GM12878 (cell line): ENCODE data around the gene GPR4.

Experiments used
- NR2C1 ChIP-seq: fragments of 450-650 bp; IDR thresholded peaks from 2 replicates; pipeline ENCODE4 v1.6.1; 2017; ENCODE audit warnings: antibody characterized with exemption, mild to moderate bottlenecking, moderate library complexity
- POLR2AphosphoS5 ChIP-seq: IDR thresholded peaks from 2 replicates; pipeline ENCODE4 v1.6.1; 2011; ENCODE audit warnings: mild to moderate bottlenecking, low read length, inconsistent platforms
- RFX5 ChIP-seq: IDR thresholded peaks from 2 replicates; pipeline ENCODE4 v1.6.1; 2011; ENCODE audit warnings: low read depth, low read length, improper control_type of control experiment
- SIN3A ChIP-seq: IDR thresholded peaks from 2 replicates; pipeline ENCODE4 v1.6.1; 2012; ENCODE audit warnings: low read depth, low read length, improper control_type of control experiment
- SP1 ChIP-seq: IDR thresholded peaks from one replicate; pipeline ENCODE4 v1.6.1; 2011; ENCODE audit warnings: low read depth, low read length
- YBX1 ChIP-seq: fragments of 450-650 bp; IDR thresholded peaks from 2 replicates; pipeline ENCODE4 v1.6.1; 2016; ENCODE audit warnings: antibody characterized with exemption
- TF ChIP-seq, protein P1 (sequence below): IDR thresholded peaks from 2 replicates; pipeline ENCODE4 v1.6.1; 2012; ENCODE audit warnings: low read depth, low read length, improper control_type of control experiment
- TF ChIP-seq, protein P2 (sequence below): IDR thresholded peaks from 2 replicates; pipeline ENCODE4 v1.6.1; 2012; ENCODE audit warnings: low read length, inconsistent platforms

DNA sequence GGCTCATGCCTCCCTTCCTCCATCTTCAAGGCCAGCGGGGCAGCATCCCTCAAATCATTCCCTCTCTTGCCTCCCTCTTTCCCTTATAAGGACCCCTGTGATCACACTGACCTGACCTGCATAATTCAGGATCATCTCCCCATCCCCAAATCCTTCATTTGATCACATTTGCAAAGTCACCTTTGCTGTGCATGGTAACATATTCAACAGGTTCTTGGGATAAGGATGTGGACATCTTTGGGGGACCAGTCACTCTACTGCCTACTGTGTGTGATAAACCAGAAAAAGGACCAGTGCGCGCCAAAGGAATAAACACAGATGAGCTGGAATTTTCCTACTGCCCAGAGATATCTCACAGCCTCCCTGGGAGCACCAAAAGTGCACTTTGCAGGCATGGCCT, 25.3 kb downstream of the GPR4 start:
- TF ChIP-seq YBX1 (no peak), SIN3A (no peak), SP1 (no peak), POLR2AphosphoS5 (no peak), NR2C1 (no peak), RFX5 (no peak)
- TF ChIP-seq, protein P1, sequence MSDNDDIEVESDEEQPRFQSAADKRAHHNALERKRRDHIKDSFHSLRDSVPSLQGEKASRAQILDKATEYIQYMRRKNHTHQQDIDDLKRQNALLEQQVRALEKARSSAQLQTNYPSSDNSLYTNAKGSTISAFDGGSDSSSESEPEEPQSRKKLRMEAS: no peak
- TF ChIP-seq, protein P2, sequence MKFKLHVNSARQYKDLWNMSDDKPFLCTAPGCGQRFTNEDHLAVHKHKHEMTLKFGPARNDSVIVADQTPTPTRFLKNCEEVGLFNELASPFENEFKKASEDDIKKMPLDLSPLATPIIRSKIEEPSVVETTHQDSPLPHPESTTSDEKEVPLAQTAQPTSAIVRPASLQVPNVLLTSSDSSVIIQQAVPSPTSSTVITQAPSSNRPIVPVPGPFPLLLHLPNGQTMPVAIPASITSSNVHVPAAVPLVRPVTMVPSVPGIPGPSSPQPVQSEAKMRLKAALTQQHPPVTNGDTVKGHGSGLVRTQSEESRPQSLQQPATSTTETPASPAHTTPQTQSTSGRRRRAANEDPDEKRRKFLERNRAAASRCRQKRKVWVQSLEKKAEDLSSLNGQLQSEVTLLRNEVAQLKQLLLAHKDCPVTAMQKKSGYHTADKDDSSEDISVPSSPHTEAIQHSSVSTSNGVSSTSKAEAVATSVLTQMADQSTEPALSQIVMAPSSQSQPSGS: no peak
